Astrocyte of the cerebellum (primary cell): ENCODE data around the gene SPDL1.
A peak's percentile ranks its signal among the peaks of the same experiment; 100 is the strongest.

Experiments used
- DNase-seq: peaks from one replicate; pipeline ENCODE4 v3.0.0-alpha.2; 2011; ENCODE audit warnings: low read depth
- H3K4me3 ChIP-seq: 2 replicates; pipeline ENCODE4 v1.5.1; 2011; ENCODE audit warnings: mild to moderate bottlenecking, low read depth, low read length, moderate library complexity
- CTCF ChIP-seq: IDR thresholded peaks from 2 replicates; pipeline ENCODE4 v1.5.1; 2012; ENCODE audit warnings: low read length, low read depth, moderate library complexity, mild to moderate bottlenecking; ENCODE audit errors: missing control alignments
- in situ Hi-C: cut with HindIII; loops from 2 replicates; pipeline ENCODE4 v1.10.0; 2017; ENCODE audit warnings: low sequenced_read_pairs

Gene SPDL1

GRCh38 chr5:169637085-169637548, 53.5 kb downstream of the SPDL1 start, which contains the start of gene DOCK2:
TSS of gene DOCK2 (plus strand) at chr5:169637275. CDS start at chr5:169637327, 52 bp downstream.
- DNase-seq, result no peak

GRCh38 chr5:169637549-169638121, 54.1 kb downstream of the SPDL1 start:
- in situ Hi-C loops, result loop anchor here (5.0 kb wide), 1 partner anchor 105 kb away; no protein-coding TSS in a partner anchor
- no peak for DNase-seq
- H3K4me3 ChIP-seq, result no peak overlapping the region
- TF ChIP-seq CTCF, result no peak

More at GRCh38 chr5:169637085-169637548, 53.5 kb downstream of the SPDL1 start, which contains the start of gene DOCK2:
- in situ Hi-C loops, result loop anchor here (5.0 kb wide), 1 partner anchor 105 kb away; no protein-coding TSS in a partner anchor
- no peak for TF ChIP-seq CTCF
- peak within 1 kb of the TSS; percentile 22 for H3K4me3 ChIP-seq

GRCh38 chr5:169641253-169641652, 57.7 kb downstream of the SPDL1 start:
- no peak for DNase-seq
- TF ChIP-seq CTCF, result no peak
- no peak overlapping the region for H3K4me3 ChIP-seq
- in situ Hi-C loops, result no loop called here

GRCh38 chr5:169646856-169647255, 63.3 kb downstream of the SPDL1 start:
- in situ Hi-C loops, result no loop called here
- TF ChIP-seq CTCF, result no peak
- no peak overlapping the region for H3K4me3 ChIP-seq
- no peak for DNase-seq

- no peak for DNase-seq
- no peak overlapping the region for H3K4me3 ChIP-seq
- in situ Hi-C loops, result no loop called here
- TF ChIP-seq CTCF, result no peak
Measured at GRCh38 chr5:169647566-169647965, 64.0 kb downstream of the SPDL1 start.

GRCh38 chr5:169648725-169649310, 65.2 kb downstream of the SPDL1 start:
- H3K4me3 ChIP-seq, result no peak overlapping the region
- peak; percentile 45 for DNase-seq
- TF ChIP-seq CTCF, result peak; percentile 19
- in situ Hi-C loops, result no loop called here
